Neural cell (in vitro differentiated cells): Measurements from ENCODE around the gene YPEL5.
"Not testable (repeated sequence)": the region's sequence is repeated elsewhere in the genome, so short reads cannot be mapped to it uniquely, and the experiment has no call there.

Source experiments
- EP300 ChIP-seq: fragments of 450-650 bp; conservative IDR thresholded peaks from 2 replicates; pipeline ENCODE4 v1.6.1; 2014; ENCODE audit warnings: antibody characterized with exemption, mild to moderate bottlenecking, moderate library complexity; ENCODE audit not compliant: poor library complexity, severe bottlenecking
- EZH2 ChIP-seq: fragments of 200-600, 300-800 bp; shearing (Covaris generic), sonication (generic); IDR thresholded peaks from 2 replicates; pipeline ENCODE4 v1.6.1; 2014; ENCODE audit warnings: antibody characterized with exemption, low read length, borderline replicate concordance, mild to moderate bottlenecking; ENCODE audit not compliant: insufficient read depth, poor library complexity, severe bottlenecking
- MXI1 ChIP-seq: fragments of 450-650 bp; conservative IDR thresholded peaks from 2 replicates; pipeline ENCODE4 v1.6.1; 2014; ENCODE audit warnings: antibody characterized with exemption, mild to moderate bottlenecking; ENCODE audit not compliant: poor library complexity, severe bottlenecking
- POLR2AphosphoS5 ChIP-seq: IDR thresholded peaks from 2 replicates; pipeline ENCODE4 v1.6.1; 2012
- RAD21 ChIP-seq: fragments of 450-650 bp; conservative IDR thresholded peaks from 2 replicates; pipeline ENCODE4 v1.6.1; 2014; ENCODE audit warnings: antibody characterized with exemption, mild to moderate bottlenecking, moderate library complexity
- REST ChIP-seq: IDR thresholded peaks from 2 replicates; pipeline ENCODE4 v1.6.1; 2012; ENCODE audit warnings: borderline replicate concordance
- SMC3 ChIP-seq: fragments of 450-650 bp; conservative IDR thresholded peaks from 2 replicates; pipeline ENCODE4 v1.6.1; 2014; ENCODE audit warnings: antibody characterized with exemption, mild to moderate bottlenecking, moderate library complexity; ENCODE audit not compliant: poor library complexity
- TAF1 ChIP-seq: IDR thresholded peaks from 2 replicates; pipeline ENCODE4 v1.6.1; 2012; ENCODE audit warnings: low read depth
- TF ChIP-seq, protein P1 (sequence below): fragments of 450-650 bp; IDR thresholded peaks from 2 replicates; pipeline ENCODE4 v1.5.1; 2014; ENCODE audit warnings: antibody characterized with exemption, mild to moderate bottlenecking, moderate library complexity; ENCODE audit not compliant: poor library complexity, severe bottlenecking

- TF ChIP-seq, protein P1, sequence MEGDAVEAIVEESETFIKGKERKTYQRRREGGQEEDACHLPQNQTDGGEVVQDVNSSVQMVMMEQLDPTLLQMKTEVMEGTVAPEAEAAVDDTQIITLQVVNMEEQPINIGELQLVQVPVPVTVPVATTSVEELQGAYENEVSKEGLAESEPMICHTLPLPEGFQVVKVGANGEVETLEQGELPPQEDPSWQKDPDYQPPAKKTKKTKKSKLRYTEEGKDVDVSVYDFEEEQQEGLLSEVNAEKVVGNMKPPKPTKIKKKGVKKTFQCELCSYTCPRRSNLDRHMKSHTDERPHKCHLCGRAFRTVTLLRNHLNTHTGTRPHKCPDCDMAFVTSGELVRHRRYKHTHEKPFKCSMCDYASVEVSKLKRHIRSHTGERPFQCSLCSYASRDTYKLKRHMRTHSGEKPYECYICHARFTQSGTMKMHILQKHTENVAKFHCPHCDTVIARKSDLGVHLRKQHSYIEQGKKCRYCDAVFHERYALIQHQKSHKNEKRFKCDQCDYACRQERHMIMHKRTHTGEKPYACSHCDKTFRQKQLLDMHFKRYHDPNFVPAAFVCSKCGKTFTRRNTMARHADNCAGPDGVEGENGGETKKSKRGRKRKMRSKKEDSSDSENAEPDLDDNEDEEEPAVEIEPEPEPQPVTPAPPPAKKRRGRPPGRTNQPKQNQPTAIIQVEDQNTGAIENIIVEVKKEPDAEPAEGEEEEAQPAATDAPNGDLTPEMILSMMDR: not testable (repeated sequence)
- TF ChIP-seq EZH2, POLR2AphosphoS5, MXI1, EP300, RAD21, SMC3, TAF1, REST: not testable (repeated sequence)
Measured at GRCh38 chr2:30099366-30099765, 47.4 kb upstream of the YPEL5 start.
